Mesothelial cell of epicardium (in vitro differentiated cells): ENCODE data around the gene C2orf78. TPM values are rescaled to one million over a fixed set of nuclear protein-coding genes. Genes with fewer than 3 reads are reported as not detected.
A peak's percentile ranks its signal among the peaks of the same experiment; 100 is the strongest.

ENCODE experiments used
- DNase-seq, 2 experiments: peaks; one replicate each; pipeline ENCODE4 v3.0.0; 2021; ENCODE audit warnings: low spot score in 2 of 2; ENCODE audit not compliant: unreplicated experiment in 2 of 2
- H3K27ac Mint-ChIP-seq: 2 replicates; pipeline ENCODE4 v1.8.0; 2021; ENCODE audit warnings: mixed read lengths
- H3K27me3 Mint-ChIP-seq: 2 replicates; pipeline ENCODE4 v1.8.0; 2021; ENCODE audit warnings: low read depth, mixed read lengths
- H3K36me3 Mint-ChIP-seq: 2 replicates; pipeline ENCODE4 v1.8.0; 2021; ENCODE audit warnings: mixed read lengths
- H3K4me1 Mint-ChIP-seq: 2 replicates; pipeline ENCODE4 v1.8.0; 2021; ENCODE audit warnings: mixed read lengths
- H3K4me3 Mint-ChIP-seq: 2 replicates; pipeline ENCODE4 v1.8.0; 2021; ENCODE audit warnings: mild to moderate bottlenecking, moderate library complexity, mixed read lengths
- H3K9me3 Mint-ChIP-seq: 2 replicates; pipeline ENCODE4 v1.8.0; 2021; ENCODE audit warnings: mixed read lengths
- total RNA-seq: library from RNA; stranded (reverse); gene quantifications from 3 replicates; pipeline ENCODE4 v1.2.1, GENCODE V29; 2021
- TF ChIP-seq, protein P1 (sequence below): fragments of 200-600 bp; sonication (generic); IDR thresholded peaks from one replicate; pipeline ENCODE4 v1.5.0; 2021; ENCODE audit warnings: antibody characterized with exemption; ENCODE audit not compliant: unreplicated experiment

The C2orf78 gene
- total RNA-seq, 1 donor from 2014 or later, result not detected

GRCh38 chr2:73827660-73828388 lies 43.8 kb downstream of the C2orf78 start:
- no peaks in the 10 kb centered on the region for H3K9me3 Mint-ChIP-seq
- peak overlapping the region; percentile 41 for H3K4me3 Mint-ChIP-seq

GRCh38 chr2:73828389-73828817 lies 44.4 kb downstream of the C2orf78 start:
- peaks cover 9% of the 10 kb centered on the region for H3K36me3 Mint-ChIP-seq
- peak overlapping the region; percentile 99 for H3K27ac Mint-ChIP-seq
- peaks cover 19% of the 10 kb centered on the region for H3K27me3 Mint-ChIP-seq
- peaks cover 22% of the 10 kb centered on the region for H3K4me1 Mint-ChIP-seq
- H3K4me3 Mint-ChIP-seq, result peak overlapping the region; percentile 91
- no peak for DNase-seq
- H3K9me3 Mint-ChIP-seq, result no peaks in the 10 kb centered on the region
- TF ChIP-seq, protein P1, sequence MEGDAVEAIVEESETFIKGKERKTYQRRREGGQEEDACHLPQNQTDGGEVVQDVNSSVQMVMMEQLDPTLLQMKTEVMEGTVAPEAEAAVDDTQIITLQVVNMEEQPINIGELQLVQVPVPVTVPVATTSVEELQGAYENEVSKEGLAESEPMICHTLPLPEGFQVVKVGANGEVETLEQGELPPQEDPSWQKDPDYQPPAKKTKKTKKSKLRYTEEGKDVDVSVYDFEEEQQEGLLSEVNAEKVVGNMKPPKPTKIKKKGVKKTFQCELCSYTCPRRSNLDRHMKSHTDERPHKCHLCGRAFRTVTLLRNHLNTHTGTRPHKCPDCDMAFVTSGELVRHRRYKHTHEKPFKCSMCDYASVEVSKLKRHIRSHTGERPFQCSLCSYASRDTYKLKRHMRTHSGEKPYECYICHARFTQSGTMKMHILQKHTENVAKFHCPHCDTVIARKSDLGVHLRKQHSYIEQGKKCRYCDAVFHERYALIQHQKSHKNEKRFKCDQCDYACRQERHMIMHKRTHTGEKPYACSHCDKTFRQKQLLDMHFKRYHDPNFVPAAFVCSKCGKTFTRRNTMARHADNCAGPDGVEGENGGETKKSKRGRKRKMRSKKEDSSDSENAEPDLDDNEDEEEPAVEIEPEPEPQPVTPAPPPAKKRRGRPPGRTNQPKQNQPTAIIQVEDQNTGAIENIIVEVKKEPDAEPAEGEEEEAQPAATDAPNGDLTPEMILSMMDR, result no peak

More at GRCh38 chr2:73827660-73828388, 43.8 kb downstream of the C2orf78 start:
- Mint-ChIP-seq H3K4me1 (peaks cover 22% of the 10 kb centered on the region), H3K27ac (no peak overlapping the region), H3K27me3 (peaks cover 25% of the 10 kb centered on the region), H3K36me3 (peaks cover 8% of the 10 kb centered on the region)
- TF ChIP-seq, protein P1, result no peak
- no peak for DNase-seq

- TF ChIP-seq, protein P1, result no peak
- Mint-ChIP-seq H3K27me3 (peaks cover 18% of the 10 kb centered on the region), H3K27ac (peak within 1 kb of the TSS; percentile 99), H3K4me1 (peaks cover 22% of the 10 kb centered on the region), H3K36me3 (peaks cover 9% of the 10 kb centered on the region), H3K4me3 (peak within 1 kb of the TSS; percentile 91), H3K9me3 (no peaks in the 10 kb centered on the region)
- peak; percentile 90 to 96 for DNase-seq
These were observed 45.0 kb downstream of the C2orf78 start, which contains the start of gene STAMBP for GRCh38 chr2:73828818-73829570. STAMBP (plus strand) TSS chr2:73828961; CDS start chr2:73830857, 1,896 bp downstream.

- no peak for DNase-seq
- Mint-ChIP-seq H3K4me3 (peak overlapping the region; percentile 91), H3K27ac (no peak overlapping the region), H3K27me3 (peaks cover 9% of the 10 kb centered on the region), H3K9me3 (no peaks in the 10 kb centered on the region), H3K4me1 (peaks cover 22% of the 10 kb centered on the region), H3K36me3 (peaks cover 19% of the 10 kb centered on the region)
- TF ChIP-seq, protein P1, result no peak
These were observed 47.0 kb downstream of the C2orf78 start for GRCh38 chr2:73830871-73831401.

DNA sequence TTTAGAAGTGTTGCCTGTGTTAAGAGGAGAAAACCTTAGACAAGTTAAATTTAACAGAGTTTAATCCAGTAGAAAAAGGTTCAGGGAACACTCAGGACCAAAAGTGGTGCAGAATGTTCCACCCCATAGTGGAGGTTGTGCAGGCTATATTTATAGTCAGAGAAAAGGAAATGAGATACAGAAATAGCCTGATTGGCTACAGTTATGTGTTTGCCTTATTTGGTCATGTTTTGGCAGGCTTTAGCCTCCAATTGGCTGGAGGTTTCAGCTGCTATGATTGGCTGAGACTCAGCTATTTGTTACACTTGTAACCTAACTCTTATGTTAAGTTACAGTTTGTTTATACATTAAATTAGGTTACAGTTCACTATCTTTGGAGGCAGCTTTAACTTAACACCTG lies 48.9 kb downstream of the C2orf78 start:
- H3K9me3 Mint-ChIP-seq, result no peaks in the 10 kb centered on the region
- H3K27ac Mint-ChIP-seq, result no peak overlapping the region
- peaks cover 22% of the 10 kb centered on the region for H3K4me1 Mint-ChIP-seq
- DNase-seq, result no peak
- TF ChIP-seq, protein P1, result no peak
- no peaks in the 10 kb centered on the region for H3K27me3 Mint-ChIP-seq
- H3K4me3 Mint-ChIP-seq, result no peak overlapping the region
- peaks cover 19% of the 10 kb centered on the region for H3K36me3 Mint-ChIP-seq
